ENCODE measurements around the gene AREG.
A peak's percentile ranks its signal among the peaks of the same experiment; 100 is the strongest.
"Not testable (repeated sequence)": the region's sequence is repeated elsewhere in the genome, so short reads cannot be mapped to it uniquely, and the experiment has no call there.

AREG gene

GRCh38 chr4:74444891-74445642 lies at the start of gene AREG:
Gene AREG, plus strand, starts transcription at chr4:74445136. Its CDS starts 210 bp downstream, at chr4:74445346.
- peak; percentile 75 for DNase-seq

GRCh38 chr4:74395633-74396032 lies 49.3 kb upstream of the AREG start:
- in situ Hi-C loops (cut with HindIII; ENCODE audit: low pct_ligation_motif_present, low pct_unique_long_range_greater_than_20kb, low sequenced_read_pairs): loop anchor here (25.0 kb wide), 1 partner anchor 267 kb away; no protein-coding TSS in a partner anchor
- DNase-seq: no peak

More at GRCh38 chr4:74444891-74445642, at the start of gene AREG:
- in situ Hi-C loops (cut with HindIII; ENCODE audit: low pct_ligation_motif_present, low pct_unique_long_range_greater_than_20kb, low sequenced_read_pairs): no loop called here

- DNase-seq: peak; percentile 41
- in situ Hi-C loops (cut with HindIII; ENCODE audit: low pct_ligation_motif_present, low pct_unique_long_range_greater_than_20kb, low sequenced_read_pairs): loop anchor here (25.0 kb wide), 1 partner anchor 264 kb away; no protein-coding TSS in a partner anchor
Measured at GRCh38 chr4:74397748-74398426, 47.0 kb upstream of the AREG start.

GRCh38 chr4:74398894-74399589 lies 45.9 kb upstream of the AREG start:
- in situ Hi-C loops (cut with HindIII; ENCODE audit: low pct_ligation_motif_present, low pct_unique_long_range_greater_than_20kb, low sequenced_read_pairs): loop anchor here (25.0 kb wide), 1 partner anchor 263 kb away; no protein-coding TSS in a partner anchor
- not testable (repeated sequence) for DNase-seq

GRCh38 chr4:74400395-74400794 lies 44.5 kb upstream of the AREG start:
- in situ Hi-C loops (cut with HindIII; ENCODE audit: low pct_ligation_motif_present, low pct_unique_long_range_greater_than_20kb, low sequenced_read_pairs): no loop called here

GRCh38 chr4:74402692-74403456 lies 42.1 kb upstream of the AREG start:
- no peak for DNase-seq
- in situ Hi-C loops (cut with HindIII; ENCODE audit: low pct_ligation_motif_present, low pct_unique_long_range_greater_than_20kb, low sequenced_read_pairs): no loop called here

More at GRCh38 chr4:74400395-74400794, 44.5 kb upstream of the AREG start:
- DNase-seq: no peak

- in situ Hi-C loops (cut with HindIII; ENCODE audit: low pct_ligation_motif_present, low pct_unique_long_range_greater_than_20kb, low sequenced_read_pairs): no loop called here
Measured at GRCh38 chr4:74407891-74408290, 37.0 kb upstream of the AREG start.

GRCh38 chr4:74408639-74409038 lies 36.3 kb upstream of the AREG start:
- peak; percentile 40 for DNase-seq
- in situ Hi-C loops (cut with HindIII; ENCODE audit: low pct_ligation_motif_present, low pct_unique_long_range_greater_than_20kb, low sequenced_read_pairs): no loop called here

More at GRCh38 chr4:74407891-74408290, 37.0 kb upstream of the AREG start:
- no peak for DNase-seq

- in situ Hi-C loops (cut with HindIII; ENCODE audit: low pct_ligation_motif_present, low pct_unique_long_range_greater_than_20kb, low sequenced_read_pairs): no loop called here
- no peak for DNase-seq
Measured at GRCh38 chr4:74410272-74410671, 34.7 kb upstream of the AREG start.

- in situ Hi-C loops (cut with HindIII; ENCODE audit: low pct_ligation_motif_present, low pct_unique_long_range_greater_than_20kb, low sequenced_read_pairs): no loop called here
- no peak for DNase-seq
Measured at GRCh38 chr4:74412225-74412624, 32.7 kb upstream of the AREG start.

GRCh38 chr4:74413265-74413664 lies 31.7 kb upstream of the AREG start:
- in situ Hi-C loops (cut with HindIII; ENCODE audit: low pct_ligation_motif_present, low pct_unique_long_range_greater_than_20kb, low sequenced_read_pairs): no loop called here
- no peak for DNase-seq

GRCh38 chr4:74414149-74414809 lies 30.7 kb upstream of the AREG start:
- no peak for DNase-seq
- in situ Hi-C loops (cut with HindIII; ENCODE audit: low pct_ligation_motif_present, low pct_unique_long_range_greater_than_20kb, low sequenced_read_pairs): no loop called here

- DNase-seq: no peak
- in situ Hi-C loops (cut with HindIII; ENCODE audit: low pct_ligation_motif_present, low pct_unique_long_range_greater_than_20kb, low sequenced_read_pairs): no loop called here
Measured at GRCh38 chr4:74415602-74416300, 29.2 kb upstream of the AREG start.

GRCh38 chr4:74418063-74418670 lies 26.8 kb upstream of the AREG start:
- in situ Hi-C loops (cut with HindIII; ENCODE audit: low pct_ligation_motif_present, low pct_unique_long_range_greater_than_20kb, low sequenced_read_pairs): no loop called here
- peak; percentile 44 for DNase-seq

- DNase-seq: no peak
- in situ Hi-C loops (cut with HindIII; ENCODE audit: low pct_ligation_motif_present, low pct_unique_long_range_greater_than_20kb, low sequenced_read_pairs): no loop called here
Measured at GRCh38 chr4:74420863-74421262, 24.1 kb upstream of the AREG start.

GRCh38 chr4:74423104-74423503 lies 21.8 kb upstream of the AREG start:
- DNase-seq: no peak
- in situ Hi-C loops (cut with HindIII; ENCODE audit: low pct_ligation_motif_present, low pct_unique_long_range_greater_than_20kb, low sequenced_read_pairs): no loop called here

GRCh38 chr4:74424111-74424510 lies 20.8 kb upstream of the AREG start:
- in situ Hi-C loops (cut with HindIII; ENCODE audit: low pct_ligation_motif_present, low pct_unique_long_range_greater_than_20kb, low sequenced_read_pairs): no loop called here

More at GRCh38 chr4:74424111-74424510, 20.8 kb upstream of the AREG start:
- no peak for DNase-seq

Measured in ACHN (cell line).